C4-2B (cell line): ENCODE data around the gene CREM.

Experiments used
- CTCF ChIP-seq: fragments of 450-650 bp; conservative IDR thresholded peaks from 2 replicates; pipeline ENCODE4 v1.5.1; 2017; ENCODE audit warnings: mild to moderate bottlenecking
- ZFX ChIP-seq: fragments of 450-650 bp; IDR thresholded peaks from 2 replicates; pipeline ENCODE4 v1.6.1; 2017

GRCh38 chr10:35135861-35136260 is 9.2 kb downstream of the CREM start:
- TF ChIP-seq CTCF: no peak
- TF ChIP-seq ZFX: no peak
